CD14-positive monocyte (primary cell): ENCODE measurements around the gene APCDD1L. TPM values are rescaled to one million over a fixed set of nuclear protein-coding genes. Genes with fewer than 3 reads are reported as not detected.

ENCODE experiments used
- DNase-seq, 3 donors: peaks; one replicate each; pipeline ENCODE4 v3.0.0-alpha.2; 2011 to 2022
- H2AFZ ChIP-seq: 2 replicates; pipeline ENCODE4 v1.6.0; 2012; ENCODE audit warnings: mild to moderate bottlenecking, low read depth, low read length, inconsistent platforms; ENCODE audit not compliant: insufficient read depth, poor library complexity, severe bottlenecking
- H3K27ac ChIP-seq, 2 donors: 1 replicate in 1 of 2; 2 replicates in 1 of 2; pipeline ENCODE4 v1.5.1; 2012 to 2013; ENCODE audit warnings: low read length in 2 of 2, control low read depth in 1 of 2, inconsistent platforms in 1 of 2, low read depth in 1 of 2, mild to moderate bottlenecking in 1 of 2
- H3K27me3 ChIP-seq, 2 donors: one replicate each; pipeline versions ENCODE4 v1.6.0 to v1.6.1; 2011 to 2013; ENCODE audit warnings: low read length in 2 of 2; ENCODE audit not compliant: control insufficient read depth in 2 of 2, insufficient read depth in 2 of 2
- H3K36me3 ChIP-seq, 2 donors: replicated peaks in 1 of 2; 1 replicate in 1 of 2; 2 replicates in 1 of 2; pipeline versions ENCODE4 v1.5.1 to v1.6.1; 2012 to 2013; ENCODE audit warnings: low read length in 2 of 2, control low read depth in 1 of 2, inconsistent platforms in 1 of 2, mild to moderate bottlenecking in 1 of 2; ENCODE audit not compliant: insufficient read depth in 2 of 2, control insufficient read depth in 1 of 2
- H3K4me1 ChIP-seq, 2 donors: 1 replicate in 1 of 2; 2 replicates in 1 of 2; pipeline versions ENCODE4 v1.5.1 to v1.6.1; 2012 to 2013; ENCODE audit warnings: low read length in 2 of 2, control low read depth in 1 of 2, inconsistent platforms in 1 of 2, mild to moderate bottlenecking in 1 of 2, moderate library complexity in 1 of 2; ENCODE audit not compliant: insufficient read depth in 2 of 2, control insufficient read depth in 1 of 2
- H3K4me2 ChIP-seq: replicated peaks from 2 replicates; pipeline ENCODE3; 2012; ENCODE audit warnings: low read length, moderate library complexity, mild to moderate bottlenecking; ENCODE audit not compliant: poor library complexity, severe bottlenecking; ENCODE audit errors: extremely low read depth
- H3K4me3 ChIP-seq, 3 experiments: fragments of 200-600 bp in 1 of 3; sonication (generic) in 1 of 3; replicated peaks in 1 of 3; 1 replicate in 2 of 3; 2 replicates in 1 of 3; pipeline ENCODE4 v1.5.1; 2011 to 2013; ENCODE audit warnings: low read length in 3 of 3, mild to moderate bottlenecking in 3 of 3, control low read depth in 2 of 3, low read depth in 2 of 3, inconsistent platforms in 1 of 3, moderate library complexity in 1 of 3
- H3K79me2 ChIP-seq: 2 replicates; pipeline ENCODE4 v1.6.0; 2012; ENCODE audit warnings: mild to moderate bottlenecking, control low read depth, inconsistent platforms, low read length, moderate library complexity; ENCODE audit not compliant: insufficient read depth
- H3K9ac ChIP-seq: 2 replicates; pipeline ENCODE4 v1.6.0; 2017; ENCODE audit warnings: low read length, mild to moderate bottlenecking; ENCODE audit not compliant: insufficient read depth, poor library complexity, severe bottlenecking
- H3K9me3 ChIP-seq, 2 donors: replicated peaks in 1 of 2; 1 replicate in 1 of 2; 2 replicates in 1 of 2; pipeline versions ENCODE4 v1.5.1 to v1.6.1; 2012 to 2013; ENCODE audit warnings: low read length in 2 of 2, control low read depth in 1 of 2; ENCODE audit not compliant: control insufficient read depth in 1 of 2, insufficient read depth in 1 of 2
- H4K20me1 ChIP-seq: 2 replicates; pipeline ENCODE4 v1.6.0; 2012; ENCODE audit warnings: mild to moderate bottlenecking, low read length, control low read depth, moderate library complexity; ENCODE audit not compliant: insufficient read depth
- H3K27ac Mint-ChIP-seq, 7 donors: one replicate each; pipeline ENCODE4 v1.8.0; 2020; ENCODE audit warnings: mild to moderate bottlenecking in 7 of 7, mixed read lengths in 7 of 7, moderate library complexity in 6 of 7, inconsistent platforms in 2 of 7
- H3K27me3 Mint-ChIP-seq, 3 donors: one replicate each; pipeline ENCODE4 v1.8.0; 2021 to 2022; ENCODE audit warnings: low read depth in 3 of 3, mild to moderate bottlenecking in 3 of 3, mixed read lengths in 3 of 3, moderate library complexity in 3 of 3, inconsistent platforms in 1 of 3
- H3K36me3 Mint-ChIP-seq, 2 donors: one replicate each; pipeline ENCODE4 v1.8.0; 2020; ENCODE audit warnings: mixed read lengths in 2 of 2, inconsistent platforms in 1 of 2, mild to moderate bottlenecking in 1 of 2
- H3K4me1 Mint-ChIP-seq: one replicate; pipeline ENCODE4 v1.8.0; 2020; ENCODE audit warnings: mild to moderate bottlenecking, mixed read lengths
- H3K4me3 Mint-ChIP-seq, 2 donors: one replicate each; pipeline ENCODE4 v1.8.0; 2020; ENCODE audit warnings: mild to moderate bottlenecking in 2 of 2, mixed read lengths in 2 of 2, moderate library complexity in 1 of 2
- H3K9me3 Mint-ChIP-seq, 7 donors: one replicate each; pipeline ENCODE4 v1.8.0; 2020 to 2022; ENCODE audit warnings: mixed read lengths in 7 of 7, mild to moderate bottlenecking in 6 of 7, moderate library complexity in 6 of 7, inconsistent platforms in 2 of 7
- CTCF ChIP-seq: fragments of 200-600 bp; IDR thresholded peaks from one replicate; pipeline ENCODE4 v1.8.0; 2022; ENCODE audit warnings: antibody characterized with exemption, mild to moderate bottlenecking
- WGBS: methylation state at CpG from one replicate; pipeline ENCODE4 v1.1.5; 2013; ENCODE audit warnings: missing lambda C conversion rate; ENCODE audit not compliant: insufficient coverage; 5-methylcytosine and 5-hydroxymethylcytosine counted together
- intact Hi-C, 2 donors: fragments of 100-400 bp; cut with micrococcal nuclease; formaldehyde crosslinking; loops; one replicate each; pipeline versions ENCODE4 v1.15.0 to v1.15.1; 2023
- polyA plus RNA-seq, 3 donors: library from polyadenylated mRNA; depleted of rRNA in 1 of 3; unstranded in 2 of 3; stranded (reverse) in 1 of 3; fragments of 300-500 nt in 2 of 3; fragments of >200 nt in 1 of 3; fragmentation: Illumina TruSeq in 2 of 3; gene quantifications; 1 replicate in 2 of 3; 2 replicates in 1 of 3; pipeline ENCODE4 v1.2.3, GENCODE V29; 2012 to 2021

The APCDD1L gene
- polyA plus RNA-seq, 3 donors: not detected

GRCh38 chr20:58461899-58462298 is 53.3 kb downstream of the APCDD1L start:
- DNase-seq: no peak
- H3K9me3 Mint-ChIP-seq: peaks cover 0 to 14% (median 1%) of the 10 kb centered on the region in 7 donors
- H3K27me3 ChIP-seq: no peaks in the 10 kb centered on the region
- H3K9ac ChIP-seq: no peak overlapping the region
- H4K20me1 ChIP-seq: no peaks in the 10 kb centered on the region
- H3K9me3 ChIP-seq: no peaks in the 10 kb centered on the region
- TF ChIP-seq CTCF: no peak
- H3K27ac ChIP-seq: no peak overlapping the region
- H3K27me3 Mint-ChIP-seq: peaks cover 5 to 17% (median 13%) of the 10 kb centered on the region in 3 donors
- H3K4me1 Mint-ChIP-seq: no peaks in the 10 kb centered on the region
- no peak overlapping the region for H3K27ac Mint-ChIP-seq
- no peak overlapping the region for H3K4me3 ChIP-seq
- 97% methylated on average over 4 of the region's 6 CpGs for WGBS
- no peaks in the 10 kb centered on the region for H3K36me3 Mint-ChIP-seq
- no peaks in the 10 kb centered on the region for H3K36me3 ChIP-seq
- intact Hi-C loops: no loop called here
- H3K4me1 ChIP-seq: no peaks in the 10 kb centered on the region
- no peak overlapping the region for H3K4me3 Mint-ChIP-seq
- no peak overlapping the region for H3K4me2 ChIP-seq
- no peaks in the 10 kb centered on the region for H3K79me2 ChIP-seq
- no peak overlapping the region for H2AFZ ChIP-seq

DNA sequence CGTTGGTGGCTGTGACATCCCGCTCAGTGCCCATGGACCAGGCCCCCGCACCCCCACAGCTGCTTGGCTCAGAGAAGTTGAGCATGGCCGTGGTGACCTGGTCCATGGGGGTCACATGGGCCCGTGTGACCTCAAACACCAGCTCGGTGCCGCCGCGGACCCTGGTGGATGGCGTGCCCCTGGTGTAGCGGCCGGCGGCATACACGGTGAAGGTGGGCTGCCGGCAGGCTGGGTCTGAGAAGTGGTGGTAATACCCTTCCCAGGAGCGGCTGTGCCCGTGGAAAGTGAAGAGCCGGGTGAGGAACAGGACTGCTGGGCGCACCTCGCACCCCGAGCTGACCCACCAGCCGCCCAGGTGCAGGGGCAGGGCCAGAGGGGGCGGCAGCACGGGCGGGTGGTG is 54.1 kb downstream of the APCDD1L start:
- TF ChIP-seq CTCF: no peak
- Histone ChIP-seq H3K4me1 (no peaks in the 10 kb centered on the region), H3K9ac (no peak overlapping the region), H3K36me3 (no peaks in the 10 kb centered on the region), H4K20me1 (no peaks in the 10 kb centered on the region), H2AFZ (no peak overlapping the region), H3K27ac (no peak overlapping the region), H3K9me3 (no peaks in the 10 kb centered on the region), H3K4me2 (no peak overlapping the region), H3K27me3 (no peaks in the 10 kb centered on the region), H3K79me2 (no peaks in the 10 kb centered on the region), H3K4me3 (no peak overlapping the region)
- Mint-ChIP-seq H3K9me3 (peaks cover 0 to 14% (median 1%) of the 10 kb centered on the region in 7 donors), H3K4me1 (no peaks in the 10 kb centered on the region), H3K27ac (no peak overlapping the region), H3K4me3 (no peak overlapping the region), H3K27me3 (peaks cover 4 to 11% (median 9%) of the 10 kb centered on the region in 3 donors), H3K36me3 (no peaks in the 10 kb centered on the region)
- DNase-seq: no peak
- WGBS: 94% methylated on average over 14 of the region's 25 CpGs
- intact Hi-C loops: no loop called here
